Tibial artery (tissue), 4 donors: ENCODE results near the gene WNK1.

Experiments
- DNase-seq, 2 donors: peaks; one replicate each; pipeline ENCODE4 v3.0.0-alpha.2; 2019
- H3K27ac ChIP-seq, 2 donors: fragments of 200-600 bp; sonication (generic) in 1 of 2; 1 replicate in 1 of 2; 2 replicates in 1 of 2; pipeline ENCODE4 v1.5.1; 2018 to 2019; ENCODE audit warnings: mild to moderate bottlenecking in 1 of 2
- H3K27me3 ChIP-seq, 2 donors: fragments of 200-600 bp; sonication (generic) in 1 of 2; one replicate each; pipeline versions ENCODE4 v1.5.1 to v1.6.0; 2016 to 2019
- H3K36me3 ChIP-seq, 3 donors: fragments of 200-600 bp; sonication (generic) in 2 of 3; one replicate each; pipeline ENCODE4 v1.5.1; 2016 to 2019; ENCODE audit warnings: mild to moderate bottlenecking in 2 of 3
- H3K4me1 ChIP-seq, 4 donors: fragments of 200-600 bp; sonication (generic) in 2 of 4; 1 replicate in 3 of 4; 2 replicates in 1 of 4; pipeline ENCODE4 v1.5.1; 2016 to 2019
- H3K4me3 ChIP-seq, 2 donors: fragments of 200-600 bp; sonication (generic) in 1 of 2; 1 replicate in 1 of 2; 2 replicates in 1 of 2; pipeline ENCODE4 v1.5.1; 2018 to 2019; ENCODE audit warnings: mild to moderate bottlenecking in 2 of 2
- H3K9me3 ChIP-seq, 3 donors: fragments of 200-600 bp; sonication (generic) in 1 of 3; one replicate each; pipeline ENCODE4 v1.5.1; 2016 to 2019
- intact Hi-C: fragments of 100-400 bp; cut with DNase I; formaldehyde crosslinking; loops from one replicate; pipeline ENCODE4 v1.15.0; 2023; ENCODE audit warnings: low total_unique reads
- TF ChIP-seq, protein P1 (sequence below), 2 experiments: fragments of 200-600 bp in 1 of 2; fragments of 450-650 bp in 1 of 2; IDR thresholded peaks; one replicate each; pipeline ENCODE4 v1.5.1; 2017 to 2019; ENCODE audit warnings: antibody characterized with exemption in 2 of 2, mild to moderate bottlenecking in 1 of 2, moderate library complexity in 1 of 2

The WNK1 gene

DNA sequence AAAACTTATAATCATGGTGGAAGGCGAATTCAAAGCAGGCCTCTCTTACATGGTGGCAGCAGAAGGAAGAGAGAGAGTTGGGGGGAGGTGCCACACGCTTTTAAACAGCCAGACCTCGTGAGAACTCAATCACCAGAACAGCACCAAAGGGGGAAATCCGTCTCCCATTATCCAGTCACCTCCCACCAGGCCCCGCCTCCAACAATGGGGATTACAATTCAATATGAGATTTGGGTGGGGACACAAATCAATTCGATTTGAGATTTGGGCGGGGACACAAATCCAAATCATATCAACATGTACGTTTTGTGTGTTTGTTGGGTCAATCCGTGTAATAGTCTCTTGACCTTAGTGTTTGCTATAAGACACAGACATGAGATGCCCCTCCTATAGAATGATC lies 21.8 kb upstream of the WNK1 start:
- TF ChIP-seq, protein P1, sequence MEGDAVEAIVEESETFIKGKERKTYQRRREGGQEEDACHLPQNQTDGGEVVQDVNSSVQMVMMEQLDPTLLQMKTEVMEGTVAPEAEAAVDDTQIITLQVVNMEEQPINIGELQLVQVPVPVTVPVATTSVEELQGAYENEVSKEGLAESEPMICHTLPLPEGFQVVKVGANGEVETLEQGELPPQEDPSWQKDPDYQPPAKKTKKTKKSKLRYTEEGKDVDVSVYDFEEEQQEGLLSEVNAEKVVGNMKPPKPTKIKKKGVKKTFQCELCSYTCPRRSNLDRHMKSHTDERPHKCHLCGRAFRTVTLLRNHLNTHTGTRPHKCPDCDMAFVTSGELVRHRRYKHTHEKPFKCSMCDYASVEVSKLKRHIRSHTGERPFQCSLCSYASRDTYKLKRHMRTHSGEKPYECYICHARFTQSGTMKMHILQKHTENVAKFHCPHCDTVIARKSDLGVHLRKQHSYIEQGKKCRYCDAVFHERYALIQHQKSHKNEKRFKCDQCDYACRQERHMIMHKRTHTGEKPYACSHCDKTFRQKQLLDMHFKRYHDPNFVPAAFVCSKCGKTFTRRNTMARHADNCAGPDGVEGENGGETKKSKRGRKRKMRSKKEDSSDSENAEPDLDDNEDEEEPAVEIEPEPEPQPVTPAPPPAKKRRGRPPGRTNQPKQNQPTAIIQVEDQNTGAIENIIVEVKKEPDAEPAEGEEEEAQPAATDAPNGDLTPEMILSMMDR (IDR thresholded peaks at IDR 0.05): no peak
- H3K4me3 ChIP-seq: no peak overlapping the region
- DNase-seq: no peak
- H3K9me3 ChIP-seq: no peaks in the 10 kb centered on the region
- no peak overlapping the region for H3K27ac ChIP-seq
- intact Hi-C loops: no loop called here
- no peaks in the 10 kb centered on the region for H3K27me3 ChIP-seq
- H3K36me3 ChIP-seq: no peaks in the 10 kb centered on the region
- H3K4me1 ChIP-seq: no peaks in the 10 kb centered on the region

DNA sequence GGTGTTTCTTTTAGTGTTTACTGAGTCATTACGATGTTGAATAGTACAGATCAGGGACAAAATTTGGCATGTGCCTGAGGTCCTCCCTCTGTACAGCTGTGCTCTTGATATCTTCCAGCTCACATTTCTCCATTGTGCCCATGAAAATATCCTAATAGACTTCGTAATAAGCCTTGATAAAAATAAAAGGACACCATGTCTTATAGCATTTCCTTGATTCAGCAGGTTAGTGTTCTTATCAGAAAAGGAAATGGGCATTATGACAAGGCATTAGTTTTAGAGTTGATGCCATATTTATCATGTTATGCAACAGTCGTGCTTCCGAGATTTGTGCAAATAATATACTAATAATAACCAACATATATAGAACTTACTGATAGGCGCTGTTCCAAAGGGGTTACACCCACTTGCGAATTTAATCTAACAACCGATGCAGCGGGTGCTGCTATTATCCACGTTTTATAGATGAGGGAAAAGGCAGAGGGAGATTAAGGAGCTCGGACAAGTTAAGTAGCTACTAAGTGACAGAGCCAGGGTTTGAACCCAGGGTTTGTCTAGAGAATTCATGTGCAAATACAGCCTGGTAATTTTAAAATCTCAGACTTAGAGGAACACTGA lies 15.1 kb upstream of the WNK1 start:
- Histone ChIP-seq H3K27ac (no peak overlapping the region), H3K36me3 (no peaks in the 10 kb centered on the region), H3K9me3 (no peaks in the 10 kb centered on the region), H3K4me3 (no peak overlapping the region), H3K4me1 (no peaks in the 10 kb centered on the region), H3K27me3 (peaks cover 0 to 2% of the 10 kb centered on the region in 2 donors)
- intact Hi-C loops: no loop called here
- TF ChIP-seq, protein P1 (IDR thresholded peaks at IDR 0.05): no peak
- no peak for DNase-seq

DNA sequence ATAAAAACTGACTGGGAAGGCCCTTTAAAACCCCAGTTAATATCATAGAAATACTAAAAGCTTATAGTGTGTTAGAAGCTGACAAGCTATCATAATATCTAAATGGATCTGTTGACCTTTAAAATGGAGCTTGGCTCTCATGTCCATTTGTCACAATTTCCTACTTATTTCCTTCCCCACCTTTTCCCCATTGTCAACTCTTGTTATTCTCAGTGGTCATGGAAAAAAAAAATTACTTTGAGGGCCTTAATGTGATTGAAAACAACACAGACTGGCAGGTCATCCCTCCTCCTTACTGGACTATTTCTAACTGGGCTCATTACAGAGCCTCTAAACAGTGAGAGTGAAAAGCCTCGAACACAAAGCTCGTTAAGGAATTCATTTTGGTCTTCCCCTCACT lies 13.7 kb upstream of the WNK1 start:
- Histone ChIP-seq H3K27me3 (peaks cover 0 to 2% of the 10 kb centered on the region in 2 donors), H3K27ac (no peak overlapping the region), H3K9me3 (no peaks in the 10 kb centered on the region), H3K36me3 (no peaks in the 10 kb centered on the region), H3K4me3 (no peak overlapping the region), H3K4me1 (no peaks in the 10 kb centered on the region)
- intact Hi-C loops: no loop called here
- DNase-seq: no peak
- TF ChIP-seq, protein P1 (IDR thresholded peaks at IDR 0.05): no peak

DNA sequence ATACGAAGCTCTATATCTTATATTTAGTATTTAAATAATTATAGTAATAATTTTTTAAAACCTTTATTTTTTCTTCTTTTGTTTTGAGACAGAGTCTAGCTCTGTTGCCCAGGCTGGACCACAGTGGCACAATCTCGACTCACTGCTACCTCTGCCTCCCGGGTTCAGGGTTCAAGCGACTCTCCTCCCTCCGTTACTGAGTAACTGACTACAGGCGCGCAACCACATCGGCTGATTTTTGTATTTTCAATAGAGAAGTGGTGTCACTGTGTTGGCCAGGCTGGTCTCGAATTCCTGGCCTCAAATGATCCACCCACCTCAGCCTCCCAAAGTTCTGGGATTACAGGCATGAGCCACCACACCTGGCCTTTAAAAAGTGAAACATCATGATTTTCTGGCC lies 13.0 kb upstream of the WNK1 start:
- intact Hi-C loops: no loop called here
- Histone ChIP-seq H3K4me1 (no peaks in the 10 kb centered on the region), H3K9me3 (no peaks in the 10 kb centered on the region), H3K4me3 (no peak overlapping the region), H3K27me3 (peaks cover 0 to 2% of the 10 kb centered on the region in 2 donors), H3K27ac (no peak overlapping the region), H3K36me3 (no peaks in the 10 kb centered on the region)
- no peak for DNase-seq
- TF ChIP-seq, protein P1 (IDR thresholded peaks at IDR 0.05): no peak

DNA sequence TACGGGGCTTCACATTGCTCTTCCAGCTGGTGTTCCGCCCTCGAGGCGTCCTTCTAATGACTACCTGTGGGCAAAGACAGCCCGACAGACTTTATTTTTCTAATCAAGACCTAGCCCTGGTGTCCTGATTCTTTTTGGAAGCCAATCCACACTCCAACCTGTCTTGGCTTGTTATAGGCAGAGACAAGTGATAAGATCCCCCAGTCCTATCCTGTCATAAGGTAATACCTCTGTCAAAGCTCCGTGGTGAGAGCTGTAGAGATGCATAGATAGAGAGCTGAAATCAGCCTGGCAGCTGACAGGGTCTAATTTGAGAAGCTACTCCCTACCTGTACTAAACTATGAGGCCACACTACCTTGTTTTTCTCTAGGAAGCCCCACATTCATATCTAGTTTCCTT lies 11.5 kb upstream of the WNK1 start:
- intact Hi-C loops: no loop called here
- no peak for DNase-seq
- H3K27me3 ChIP-seq: peaks cover 0 to 2% of the 10 kb centered on the region in 2 donors
- H3K4me3 ChIP-seq: no peak overlapping the region
- no peak overlapping the region for H3K27ac ChIP-seq
- TF ChIP-seq, protein P1 (IDR thresholded peaks at IDR 0.05): no peak
- H3K36me3 ChIP-seq: no peaks in the 10 kb centered on the region
- H3K9me3 ChIP-seq: no peaks in the 10 kb centered on the region
- H3K4me1 ChIP-seq: no peaks in the 10 kb centered on the region
